HepG2 (cell line): Measurements from ENCODE around the gene CASKIN1.

Source experiments
- CREB1 ChIP-seq, 2 experiments: fragments of 450-650 bp in 1 of 2; IDR thresholded peaks; 2 replicates each; pipeline ENCODE4 v1.6.1; 2016 to 2017; ENCODE audit warnings: control low read depth in 1 of 2, mild to moderate bottlenecking in 1 of 2, missing compliant biosample characterization in 1 of 2, missing genetic modification characterization in 1 of 2
- EZH2 ChIP-seq: conservative IDR thresholded peaks from 2 replicates; pipeline ENCODE4 v1.6.1; 2012; ENCODE audit warnings: mild to moderate bottlenecking, low read depth, low read length, moderate library complexity
- SUZ12 ChIP-seq: fragments of 150-350 bp; IDR thresholded peaks from 2 replicates; pipeline ENCODE4 v1.6.1; 2014; ENCODE audit warnings: low read depth, low read length
- TP53 ChIP-seq: sonication (generic); formaldehyde crosslinking; conservative IDR thresholded peaks from 2 replicates; pipeline ENCODE4 v1.4.0; 2020; ENCODE audit warnings: missing genetic modification reagents
- ZMAT3 ChIP-seq: sonication (generic); formaldehyde crosslinking; conservative IDR thresholded peaks from 2 replicates; pipeline ENCODE4 v1.7.0; 2021; ENCODE audit warnings: missing genetic modification reagents
- ZNF460 ChIP-seq: sonication (generic); formaldehyde crosslinking; IDR thresholded peaks from 2 replicates; pipeline ENCODE4 v1.5.1; 2020; ENCODE audit warnings: missing genetic modification reagents, mild to moderate bottlenecking, borderline replicate concordance

- TF ChIP-seq CREB1 (IDR thresholded peaks at IDR 0.05) = no peak
- no peak for TF ChIP-seq CREB1 (CRISPR knock-in tag; IDR thresholded peaks at IDR 0.05)
- TF ChIP-seq TP53 (CRISPR knock-in tag) = no peak
- TF ChIP-seq EZH2 = no peak
- no peak for TF ChIP-seq ZNF460
- TF ChIP-seq SUZ12 = no peak
- TF ChIP-seq ZMAT3 (CRISPR knock-in tag) = no peak
These were observed 11.5 kb upstream of the CASKIN1 start for GRCh38 chr16:2207872-2208271.
